Upper lobe of left lung (tissue), 6 donors: ENCODE measurements around the gene OR8B4. TPM values are rescaled to one million over a fixed set of nuclear protein-coding genes. Genes with fewer than 3 reads are reported as not detected.

Experiments
- ATAC-seq, 2 donors: fragments of 200-7000 bp; cut with Tn5 transposase; one replicate each; pipeline ENCODE4 v1.9.1; 2022; ENCODE audit warnings: mild to moderate bottlenecking in 2 of 2, moderate library complexity in 2 of 2; ENCODE audit not compliant: low FRiP score in 2 of 2
- DNase-seq, 2 donors: peaks; one replicate each; pipeline ENCODE4 v3.0.0-alpha.2; 2019 to 2020
- H3K27ac ChIP-seq, 4 donors: fragments of 200-600 bp; sonication (generic); one replicate each; pipeline ENCODE4 v1.5.1; 2016 to 2019
- H3K27me3 ChIP-seq, 4 donors: fragments of 200-600 bp; sonication (generic); one replicate each; pipeline ENCODE4 v1.5.1; 2017 to 2019
- H3K36me3 ChIP-seq, 4 donors: fragments of 200-600 bp; sonication (generic); one replicate each; pipeline ENCODE4 v1.5.1; 2016 to 2019
- H3K4me1 ChIP-seq, 4 donors: fragments of 200-600 bp; sonication (generic); one replicate each; pipeline ENCODE4 v1.5.1; 2018 to 2019
- H3K4me3 ChIP-seq, 4 donors: fragments of 200-600 bp; sonication (generic); one replicate each; pipeline ENCODE4 v1.5.1; 2017 to 2019; ENCODE audit warnings: mild to moderate bottlenecking in 2 of 4, moderate library complexity in 1 of 4
- H3K9me3 ChIP-seq, 4 donors: fragments of 200-600 bp; sonication (generic); one replicate each; pipeline ENCODE4 v1.5.1; 2018 to 2019
- EP300 ChIP-seq, 4 donors: sonication (generic); formaldehyde crosslinking; IDR thresholded peaks; one replicate each; pipeline ENCODE4 v1.5.1; 2017; ENCODE audit warnings: antibody characterized with exemption in 4 of 4, control low read depth in 2 of 4
- POLR2A ChIP-seq, 4 donors: fragments of 450-650 bp; IDR thresholded peaks; one replicate each; pipeline ENCODE4 v1.5.1; 2016 to 2017; ENCODE audit warnings: antibody characterized with exemption in 4 of 4, mild to moderate bottlenecking in 2 of 4
- POLR2AphosphoS5 ChIP-seq, 2 donors: sonication (generic); formaldehyde crosslinking; IDR thresholded peaks; one replicate each; pipeline ENCODE4 v1.5.1; 2017; ENCODE audit warnings: antibody characterized with exemption in 2 of 2
- WGBS, 2 donors: methylation state at CpG; one replicate each; pipeline ENCODE4 v1.1.5; 2017 to 2018; 5-methylcytosine and 5-hydroxymethylcytosine counted together
- total RNA-seq, 6 donors: library from RNA; depleted of rRNA in 4 of 6; stranded (reverse); fragments of >200 nt in 4 of 6; gene quantifications; one replicate each; pipeline versions ENCODE4 v1.1.0 to v1.2.1, GENCODE V29; 2016 to 2021
- TF ChIP-seq, protein P1 (sequence below), 6 experiments: fragments of 450-650 bp in 4 of 6; fragments of 200-600 bp in 2 of 6; sonication (generic) in 2 of 6; IDR thresholded peaks; one replicate each; pipeline ENCODE4 v1.5.1; 2016 to 2019; ENCODE audit warnings: antibody characterized with exemption in 6 of 6
- donor health status: DM: no; HTN: no; CAD: no; lungs with moderate emphysema.
- donor health status: DM: no; HTN: yes; CAD: no; lungs with severe emphysema.

Gene OR8B4
- total RNA-seq, 6 donors from 2014 or later = not detected

DNA sequence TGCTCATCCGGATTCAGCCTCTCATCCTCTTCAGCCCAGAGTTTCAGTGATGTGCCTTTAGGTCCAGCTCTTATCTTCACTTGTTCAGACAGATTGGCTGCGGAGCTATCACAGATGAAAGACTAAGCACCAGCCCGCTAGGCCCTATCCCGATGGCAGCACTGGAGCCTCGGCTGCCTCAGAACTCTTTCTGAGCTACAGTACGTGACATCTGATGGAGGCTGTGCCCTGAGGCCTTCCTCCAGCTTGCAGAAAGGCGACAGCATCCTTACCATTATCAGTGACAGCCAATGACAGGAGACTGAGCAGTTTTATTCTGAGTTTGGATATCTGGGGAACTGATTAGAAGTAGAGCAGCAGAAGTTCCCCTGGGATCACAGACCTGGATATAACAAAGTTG lies 16.8 kb upstream of the OR8B4 start:
- ATAC-seq = no peak
- WGBS, 2 donors = 65 to 90% methylated on average over 5 to 7 of the region's 7 CpGs

DNA sequence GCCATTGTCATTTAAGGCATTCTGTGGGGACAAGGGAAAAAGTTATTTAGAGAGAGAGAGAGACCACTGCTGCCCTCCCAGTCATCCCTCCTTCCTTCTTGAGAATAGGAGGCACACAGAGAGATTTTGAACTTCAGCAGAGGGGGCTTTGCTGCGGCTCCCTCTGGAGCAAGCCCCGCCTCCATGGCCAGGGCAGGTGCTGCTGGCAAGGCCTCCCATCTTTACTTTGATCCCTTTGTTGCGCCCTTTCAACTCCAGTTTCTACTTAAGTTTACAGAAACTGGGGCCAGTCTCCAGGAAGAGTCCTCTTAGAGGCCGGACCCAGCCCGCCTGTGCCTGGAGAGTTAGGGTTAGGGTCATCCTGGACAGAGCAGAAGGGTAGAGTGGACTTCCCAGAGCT lies 16.4 kb upstream of the OR8B4 start:
- Histone ChIP-seq H3K27ac (no peak overlapping the region), H3K9me3 (no peaks in the 10 kb centered on the region), H3K4me3 (no peak overlapping the region), H3K4me1 (no peaks in the 10 kb centered on the region), H3K36me3 (no peaks in the 10 kb centered on the region), H3K27me3 (no peaks in the 10 kb centered on the region)
- peak in 1 of 2 donors; percentile 22 for DNase-seq
- 83 to 87% methylated on average over 5 of the region's 5 CpGs for WGBS, 2 donors
- TF ChIP-seq POLR2AphosphoS5 (IDR thresholded peaks at IDR 0.05) (no peak), POLR2A (IDR thresholded peaks at IDR 0.05) (no peak), EP300 (IDR thresholded peaks at IDR 0.05) (no peak)
- TF ChIP-seq, protein P1, sequence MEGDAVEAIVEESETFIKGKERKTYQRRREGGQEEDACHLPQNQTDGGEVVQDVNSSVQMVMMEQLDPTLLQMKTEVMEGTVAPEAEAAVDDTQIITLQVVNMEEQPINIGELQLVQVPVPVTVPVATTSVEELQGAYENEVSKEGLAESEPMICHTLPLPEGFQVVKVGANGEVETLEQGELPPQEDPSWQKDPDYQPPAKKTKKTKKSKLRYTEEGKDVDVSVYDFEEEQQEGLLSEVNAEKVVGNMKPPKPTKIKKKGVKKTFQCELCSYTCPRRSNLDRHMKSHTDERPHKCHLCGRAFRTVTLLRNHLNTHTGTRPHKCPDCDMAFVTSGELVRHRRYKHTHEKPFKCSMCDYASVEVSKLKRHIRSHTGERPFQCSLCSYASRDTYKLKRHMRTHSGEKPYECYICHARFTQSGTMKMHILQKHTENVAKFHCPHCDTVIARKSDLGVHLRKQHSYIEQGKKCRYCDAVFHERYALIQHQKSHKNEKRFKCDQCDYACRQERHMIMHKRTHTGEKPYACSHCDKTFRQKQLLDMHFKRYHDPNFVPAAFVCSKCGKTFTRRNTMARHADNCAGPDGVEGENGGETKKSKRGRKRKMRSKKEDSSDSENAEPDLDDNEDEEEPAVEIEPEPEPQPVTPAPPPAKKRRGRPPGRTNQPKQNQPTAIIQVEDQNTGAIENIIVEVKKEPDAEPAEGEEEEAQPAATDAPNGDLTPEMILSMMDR (IDR thresholded peaks at IDR 0.05) = no peak
- ATAC-seq = no peak

More for the DNA sequence above, 16.8 kb upstream of the OR8B4 start:
- no peaks in the 10 kb centered on the region for H3K9me3 ChIP-seq
- no peaks in the 10 kb centered on the region for H3K27me3 ChIP-seq
- H3K36me3 ChIP-seq = no peaks in the 10 kb centered on the region
- H3K4me1 ChIP-seq = no peaks in the 10 kb centered on the region
- H3K27ac ChIP-seq = no peak overlapping the region
- TF ChIP-seq POLR2AphosphoS5 (IDR thresholded peaks at IDR 0.05) = no peak
- TF ChIP-seq POLR2A (IDR thresholded peaks at IDR 0.05) = no peak
- no peak for TF ChIP-seq EP300 (IDR thresholded peaks at IDR 0.05)
- TF ChIP-seq, protein P1 (IDR thresholded peaks at IDR 0.05) = no peak
- DNase-seq = no peak
- no peak overlapping the region for H3K4me3 ChIP-seq

- WGBS, 2 donors = 81 to 87% methylated on average over 4 of the region's 4 CpGs
- TF ChIP-seq EP300 (IDR thresholded peaks at IDR 0.05) (no peak), POLR2A (IDR thresholded peaks at IDR 0.05) (no peak), POLR2AphosphoS5 (IDR thresholded peaks at IDR 0.05) (no peak)
- TF ChIP-seq, protein P1 (IDR thresholded peaks at IDR 0.05) = no peak
- DNase-seq = no peak
Measured at GRCh38 chr11:124440608-124441007, 15.9 kb upstream of the OR8B4 start.

GRCh38 chr11:124434699-124435098 lies 10.0 kb upstream of the OR8B4 start:
- no peak overlapping the region for H3K27ac ChIP-seq
- 94 to 98% methylated on average over 2 of the region's 2 CpGs for WGBS, 2 donors
- ATAC-seq (no peak), DNase-seq (no peak)
- no peaks in the 10 kb centered on the region for H3K27me3 ChIP-seq
- no peaks in the 10 kb centered on the region for H3K36me3 ChIP-seq
- H3K9me3 ChIP-seq = no peaks in the 10 kb centered on the region
- no peaks in the 10 kb centered on the region for H3K4me1 ChIP-seq
- no peak for TF ChIP-seq POLR2AphosphoS5 (IDR thresholded peaks at IDR 0.05)
- TF ChIP-seq EP300 (IDR thresholded peaks at IDR 0.05) = no peak
- no peak for TF ChIP-seq POLR2A (IDR thresholded peaks at IDR 0.05)
- TF ChIP-seq, protein P1 (IDR thresholded peaks at IDR 0.05) = no peak
- H3K4me3 ChIP-seq = no peak overlapping the region

More at GRCh38 chr11:124440608-124441007, 15.9 kb upstream of the OR8B4 start:
- Histone ChIP-seq H3K27ac (no peak overlapping the region), H3K9me3 (no peaks in the 10 kb centered on the region), H3K36me3 (no peaks in the 10 kb centered on the region), H3K4me3 (no peak overlapping the region), H3K4me1 (no peaks in the 10 kb centered on the region), H3K27me3 (no peaks in the 10 kb centered on the region)
- ATAC-seq = no peak

DNA sequence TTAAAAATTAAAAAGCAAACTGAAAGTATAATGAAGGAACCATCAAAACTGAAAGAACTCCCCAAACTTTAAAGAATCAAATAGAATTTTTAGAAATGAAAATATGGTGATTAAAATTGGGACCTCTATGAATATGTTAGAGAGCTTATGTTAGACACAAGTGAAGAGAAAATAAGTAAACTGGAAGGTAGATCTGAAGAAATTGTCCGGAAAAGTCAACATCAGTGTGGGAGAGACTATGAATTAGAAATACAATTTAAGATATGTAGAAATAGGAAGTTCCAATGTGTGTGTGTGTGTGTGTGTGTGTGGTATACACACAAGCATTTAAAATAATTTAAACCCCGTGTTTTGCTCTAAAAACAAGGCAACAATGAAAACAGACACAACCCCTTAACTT lies 4.9 kb upstream of the OR8B4 start:
- TF ChIP-seq POLR2AphosphoS5 (IDR thresholded peaks at IDR 0.05) (no peak), POLR2A (IDR thresholded peaks at IDR 0.05) (no peak)
- TF ChIP-seq, protein P1 (IDR thresholded peaks at IDR 0.05) = no peak
- H3K4me1 ChIP-seq = no peaks in the 10 kb centered on the region
- ATAC-seq = no peak
- 77 to 79% methylated on average over 2 of the region's 2 CpGs for WGBS, 2 donors
- no peak overlapping the region for H3K27ac ChIP-seq
- no peaks in the 10 kb centered on the region for H3K9me3 ChIP-seq
- no peak overlapping the region for H3K4me3 ChIP-seq
- no peaks in the 10 kb centered on the region for H3K36me3 ChIP-seq
- DNase-seq = no peak
- no peaks in the 10 kb centered on the region for H3K27me3 ChIP-seq
